Caco-2 (cell line): ENCODE measurements around the gene PIM1. TPM values are rescaled to one million over a fixed set of nuclear protein-coding genes. Genes with fewer than 3 reads are reported as not detected.

Experiments used
- BruUV-seq: library from RNA; stranded (reverse); fragments of 400-500 nt; replicated peaks from 2 replicates; lab custom pipeline; 2021; lab: Mats Ljungman, UMichigan
- CTCF ChIA-PET: fragments of 300-600 bp; sonication (Branson Sonifier 250); formaldehyde crosslinking; loops from one replicate; lab custom pipeline; 2022; ENCODE audit warnings: antibody characterized with exemption; lab: Charles Lee
- POLR2A ChIA-PET: fragments of 300-600 bp; sonication (Branson Sonifier 250); formaldehyde crosslinking; loops from one replicate; lab custom pipeline; 2022; ENCODE audit warnings: antibody characterized with exemption; lab: Charles Lee
- DNase-seq, 2 experiments: peaks; one replicate each; pipeline versions ENCODE4 v3.0.0 to v3.0.0-alpha.2; 2020 to 2022
- H3K27me3 ChIP-seq: replicated peaks from 2 replicates; pipeline ENCODE4 v1.6.0; 2011; ENCODE audit warnings: low read length; ENCODE audit not compliant: control insufficient read depth, insufficient read depth
- H3K36me3 ChIP-seq: 2 replicates; pipeline ENCODE4 v1.5.1; 2011; ENCODE audit warnings: low read length; ENCODE audit not compliant: control insufficient read depth, insufficient read depth
- H3K4me1 ChIP-seq: fragments of 250-450 bp; sonication (Bioruptor Pico); 2 replicates; pipeline ENCODE4 v1.5.1; 2020; ENCODE audit warnings: mild to moderate bottlenecking
- H3K4me3 ChIP-seq: 2 replicates; pipeline ENCODE4 v1.5.1; 2011; ENCODE audit warnings: low read depth, mild to moderate bottlenecking, control low read depth, low read length
- H3K9me3 ChIP-seq: fragments of 250-450 bp; sonication (Bioruptor Pico); 2 replicates; pipeline ENCODE4 v1.5.1; 2020; ENCODE audit warnings: mild to moderate bottlenecking, moderate library complexity
- H3K27ac Mint-ChIP-seq: one replicate; pipeline ENCODE4 v1.8.0; 2022; ENCODE audit warnings: mixed read lengths; ENCODE audit not compliant: unreplicated experiment
- H3K27me3 Mint-ChIP-seq: one replicate; pipeline ENCODE4 v1.8.0; 2022; ENCODE audit warnings: mixed read lengths; ENCODE audit not compliant: insufficient read depth, unreplicated experiment
- H3K36me3 Mint-ChIP-seq: one replicate; pipeline ENCODE4 v1.8.0; 2022; ENCODE audit warnings: mild to moderate bottlenecking, mixed read lengths; ENCODE audit not compliant: insufficient read depth, unreplicated experiment
- H3K4me1 Mint-ChIP-seq: one replicate; pipeline ENCODE4 v1.8.0; 2022; ENCODE audit warnings: low read depth, mixed read lengths; ENCODE audit not compliant: unreplicated experiment
- H3K4me3 Mint-ChIP-seq: one replicate; pipeline ENCODE4 v1.8.0; 2022; ENCODE audit warnings: mild to moderate bottlenecking, moderate library complexity, mixed read lengths; ENCODE audit not compliant: unreplicated experiment
- H3K9me3 Mint-ChIP-seq: one replicate; pipeline ENCODE4 v1.8.0; 2022; ENCODE audit warnings: mixed read lengths; ENCODE audit not compliant: unreplicated experiment
- CTCF ChIP-seq, 2 experiments: fragments of 200-600 bp in 1 of 2; IDR thresholded peaks; 1 replicate in 1 of 2; 2 replicates in 1 of 2; pipeline versions ENCODE4 v1.5.1 to v1.8.0; 2011 to 2022; ENCODE audit warnings: antibody characterized with exemption in 1 of 2, control low read depth in 1 of 2, inconsistent platforms in 1 of 2, low read depth in 1 of 2, low read length in 1 of 2, mild to moderate bottlenecking in 1 of 2, moderate library complexity in 1 of 2; ENCODE audit not compliant: insufficient read depth in 1 of 2, severe bottlenecking in 1 of 2, unreplicated experiment in 1 of 2
- intact Hi-C: fragments of 100-400 bp; cut with micrococcal nuclease; formaldehyde crosslinking; loops from one replicate; pipeline ENCODE4 v1.10.0; 2022; ENCODE audit not compliant: unreplicated experiment
- total RNA-seq: library from RNA; stranded (reverse); gene quantifications from 2 replicates; pipeline ENCODE4 v1.2.3, GENCODE V29; 2022

Gene PIM1
- total RNA-seq, 1 experiment from 2014 or later = 48.3 TPM

- BruUV-seq = no TSS peak
- no peak for DNase-seq
- H3K4me1 Mint-ChIP-seq = peaks cover 54% of the 10 kb centered on the region
- no peaks in the 10 kb centered on the region for H3K9me3 ChIP-seq
- peak overlapping the region; percentile 97 for H3K27ac Mint-ChIP-seq
- intact Hi-C loops = no loop called here
- peaks cover 42% of the 10 kb centered on the region for H3K36me3 Mint-ChIP-seq
- H3K36me3 ChIP-seq = no peaks in the 10 kb centered on the region
- H3K27me3 Mint-ChIP-seq = no peaks in the 10 kb centered on the region
- CTCF ChIA-PET = no interaction called here
- no peaks in the 10 kb centered on the region for H3K27me3 ChIP-seq
- POLR2A ChIA-PET = interaction anchor here (0.6 to 1.0 kb wide), 3 partner anchors 15 to 41 kb away, joined by 5 to 8 read pairs (median 5); no protein-coding TSS in a partner anchor
- no peak overlapping the region for H3K4me3 ChIP-seq
- H3K4me1 ChIP-seq = peaks cover 68% of the 10 kb centered on the region
- TF ChIP-seq CTCF (IDR thresholded peaks at IDR 0.05; ENCODE audit: insufficient read depth in 1 of 2, low read depth in 1 of 2, low read length in 1 of 2, severe bottlenecking in 1 of 2, unreplicated experiment in 1 of 2) = no peak
- no peak overlapping the region for H3K4me3 Mint-ChIP-seq
- no peaks in the 10 kb centered on the region for H3K9me3 Mint-ChIP-seq
These were observed 40.4 kb upstream of the PIM1 start for GRCh38 chr6:37129566-37129965.

GRCh38 chr6:37130704-37131103, 39.2 kb upstream of the PIM1 start:
- peak overlapping the region; percentile 97 for H3K27ac Mint-ChIP-seq
- no TSS peak for BruUV-seq
- H3K9me3 Mint-ChIP-seq = no peaks in the 10 kb centered on the region
- Histone ChIP-seq H3K36me3 (no peaks in the 10 kb centered on the region), H3K27me3 (no peaks in the 10 kb centered on the region), H3K4me1 (peaks cover 69% of the 10 kb centered on the region), H3K9me3 (no peaks in the 10 kb centered on the region), H3K4me3 (no peak overlapping the region)
- no peaks in the 10 kb centered on the region for H3K27me3 Mint-ChIP-seq
- TF ChIP-seq CTCF (IDR thresholded peaks at IDR 0.05; ENCODE audit: insufficient read depth in 1 of 2, low read depth in 1 of 2, low read length in 1 of 2, severe bottlenecking in 1 of 2, unreplicated experiment in 1 of 2) = no peak
- CTCF ChIA-PET = interaction anchor here (0.8 to 1.8 kb wide), 3 partner anchors 20 to 113 kb away, joined by 3 to 6 read pairs (median 5); no protein-coding TSS in a partner anchor
- peaks cover 42% of the 10 kb centered on the region for H3K36me3 Mint-ChIP-seq
- POLR2A ChIA-PET = interaction anchor here (1.0 to 1.4 kb wide), 2 partner anchors 20 to 42 kb away, joined by 3 read pairs; no protein-coding TSS in a partner anchor
- H3K4me1 Mint-ChIP-seq = peaks cover 52% of the 10 kb centered on the region
- no peak overlapping the region for H3K4me3 Mint-ChIP-seq
- peak in 1 of 2 experiments; percentile 46 for DNase-seq
- intact Hi-C loops = no loop called here

GRCh38 chr6:37131104-37131959, 38.6 kb upstream of the PIM1 start:
- H3K4me3 ChIP-seq = no peak overlapping the region
- no peaks in the 10 kb centered on the region for H3K36me3 ChIP-seq
- no TSS peak for BruUV-seq
- Mint-ChIP-seq H3K27ac (peak overlapping the region; percentile 97), H3K9me3 (no peaks in the 10 kb centered on the region), H3K36me3 (peaks cover 41% of the 10 kb centered on the region), H3K4me1 (peaks cover 46% of the 10 kb centered on the region), H3K27me3 (no peaks in the 10 kb centered on the region), H3K4me3 (no peak overlapping the region)
- H3K9me3 ChIP-seq = no peaks in the 10 kb centered on the region
- CTCF ChIA-PET = interaction anchor here (0.8 to 1.8 kb wide), 3 partner anchors 21 to 113 kb away, joined by 3 to 6 read pairs (median 5); no protein-coding TSS in a partner anchor
- intact Hi-C loops = no loop called here
- DNase-seq = no peak
- POLR2A ChIA-PET = interaction anchor here (0.5 to 1.4 kb wide), 3 partner anchors 21 to 41 kb away, joined by 3 read pairs; no protein-coding TSS in a partner anchor
- H3K4me1 ChIP-seq = peaks cover 69% of the 10 kb centered on the region
- no peak for TF ChIP-seq CTCF (IDR thresholded peaks at IDR 0.05; ENCODE audit: insufficient read depth in 1 of 2, low read depth in 1 of 2, low read length in 1 of 2, severe bottlenecking in 1 of 2, unreplicated experiment in 1 of 2)
- H3K27me3 ChIP-seq = no peaks in the 10 kb centered on the region
